Cortex of kidney (tissue), 1 donor: Measurements from ENCODE around the gene TSPAN9.

Experiments used
- DNase-seq: peaks from one replicate; lab custom pipeline; 2025; lab: John Stamatoyannopoulos, UW

Gene TSPAN9

DNA sequence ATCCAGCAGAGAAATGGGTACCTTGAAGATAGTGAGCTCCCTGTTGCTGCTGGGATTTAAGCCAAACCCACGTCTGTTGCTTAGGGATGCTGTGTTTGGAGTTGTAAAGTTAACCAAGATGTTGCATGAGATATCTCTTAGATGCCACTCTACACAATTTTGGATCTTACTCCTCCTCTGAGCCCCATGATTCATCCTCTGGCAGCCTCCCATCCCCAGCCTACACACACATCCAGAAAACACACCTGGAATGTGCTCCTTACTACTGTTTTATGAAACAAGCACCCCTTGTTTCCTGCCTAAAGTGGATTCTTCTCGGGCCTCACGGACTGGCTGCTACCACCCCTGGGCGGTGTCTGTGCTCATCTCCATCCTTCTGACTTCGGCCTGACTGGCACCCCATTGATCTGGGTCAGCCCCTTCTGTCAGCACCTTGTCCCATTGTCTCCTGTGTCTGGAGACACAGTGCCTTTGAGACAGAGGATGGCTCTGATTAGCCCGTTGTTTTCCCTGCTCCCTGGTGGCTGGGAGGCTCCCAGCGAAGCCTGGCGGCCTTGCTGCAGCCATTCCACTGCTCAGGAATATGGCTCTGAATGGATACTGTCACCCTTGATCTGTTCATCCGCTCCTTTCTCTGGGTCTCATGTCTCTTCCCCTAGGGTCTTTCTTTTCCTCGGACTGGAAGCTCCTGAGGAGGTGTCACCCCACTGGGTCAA lies 24.3 kb downstream of the TSPAN9 start:
- no peak for DNase-seq

DNA sequence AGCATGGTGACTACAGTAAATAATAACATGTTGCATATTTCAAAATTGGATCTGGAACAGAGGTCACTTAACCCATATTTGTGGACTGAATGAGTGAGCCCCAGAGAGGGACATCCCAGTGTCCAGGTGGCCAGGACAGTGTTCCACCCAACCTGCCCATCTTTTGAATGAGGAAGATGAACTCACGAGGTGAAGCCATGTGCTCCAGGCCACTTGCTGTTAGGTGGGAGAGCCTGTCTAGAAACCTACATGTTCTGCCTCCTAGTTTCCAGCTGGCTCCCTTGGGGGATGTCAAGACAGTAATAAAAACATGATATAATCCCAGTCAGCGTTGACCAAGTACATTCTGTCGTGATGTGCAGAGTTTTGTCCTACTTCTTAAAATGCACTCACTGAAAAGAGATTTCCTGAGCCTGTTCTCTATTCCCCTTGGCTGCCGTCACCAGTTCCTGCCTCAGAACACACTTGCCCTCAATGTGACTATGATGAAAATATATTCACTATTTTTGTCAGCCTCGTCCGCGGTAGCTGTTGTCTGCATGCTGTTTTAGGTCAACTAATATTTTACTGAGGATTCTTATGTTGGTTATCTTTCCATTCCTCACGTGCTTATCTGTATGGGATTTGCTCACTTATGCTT lies 25.7 kb downstream of the TSPAN9 start:
- DNase-seq: no peak

DNA sequence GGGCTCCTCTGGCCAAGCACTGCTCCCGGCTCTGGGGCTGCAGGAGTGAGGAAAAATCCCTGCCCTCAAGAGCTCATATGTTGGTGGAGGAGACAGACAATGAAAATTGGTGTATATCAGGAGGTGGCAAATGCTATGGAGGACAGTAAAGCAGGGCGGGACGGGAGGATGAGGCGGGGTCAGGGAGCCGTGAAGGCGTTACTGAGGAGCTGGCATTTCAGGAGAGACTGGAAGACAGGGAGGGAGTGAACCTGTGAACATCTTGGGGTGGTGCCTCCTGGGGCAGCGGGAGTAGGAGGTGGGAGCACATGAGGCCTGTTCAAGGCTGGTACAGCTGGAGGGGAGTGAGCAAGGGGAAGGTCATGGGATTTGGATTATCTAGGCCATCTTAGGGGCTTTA lies 26.6 kb downstream of the TSPAN9 start:
- no peak for DNase-seq

DNA sequence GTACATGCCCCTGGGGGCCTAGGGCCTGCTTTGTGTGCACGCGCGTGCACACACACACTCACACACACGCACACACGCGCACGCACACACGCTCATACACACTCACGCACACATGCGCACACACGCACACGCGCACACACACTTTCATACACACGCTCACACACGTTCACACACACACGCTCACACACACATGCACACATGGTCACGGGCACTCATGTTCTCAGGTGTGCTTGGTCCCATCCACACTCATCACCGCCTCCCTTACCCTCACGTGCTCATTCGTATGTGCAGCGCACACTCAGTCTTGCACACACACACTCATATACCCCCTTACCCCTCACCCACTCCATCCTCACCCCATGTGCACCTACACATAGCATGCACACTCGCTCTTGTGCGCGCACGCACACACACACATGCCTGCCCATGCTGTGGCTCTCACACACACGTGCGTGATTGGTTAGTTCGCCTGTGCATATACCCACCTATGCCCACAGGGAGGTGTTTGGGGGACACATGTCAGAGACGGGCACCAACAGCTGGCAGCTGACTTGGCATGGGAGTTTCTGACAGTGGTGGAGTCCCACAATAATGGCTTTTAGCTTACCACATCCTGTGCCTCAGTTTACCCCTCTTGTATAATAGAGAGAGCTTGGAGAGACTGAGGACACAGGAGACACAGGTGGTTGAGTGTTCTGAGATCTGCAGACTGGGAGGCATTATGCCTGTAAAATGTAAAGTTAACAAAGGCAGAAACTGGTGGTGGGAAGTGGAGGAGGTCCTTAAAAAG lies 28.7 kb downstream of the TSPAN9 start:
- DNase-seq: no peak

DNA sequence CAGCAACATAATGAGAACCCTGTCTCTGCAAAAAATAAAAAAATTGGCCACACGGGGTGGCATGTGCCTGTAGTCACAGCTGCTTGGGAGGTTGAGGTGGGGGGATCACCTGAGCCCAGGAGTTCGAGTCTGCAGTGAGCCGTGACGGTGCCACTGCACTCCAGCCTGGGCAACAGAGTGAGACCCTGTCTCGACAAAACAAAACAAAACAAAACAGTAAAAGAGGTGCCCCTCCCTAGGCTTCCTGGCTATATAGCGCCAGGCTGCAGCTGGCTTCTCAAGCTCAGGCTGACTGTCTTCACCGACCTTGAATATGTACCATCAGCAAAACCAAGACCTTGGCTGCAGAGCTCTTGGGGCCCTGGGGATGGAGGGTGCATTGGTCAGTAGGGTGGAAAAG lies 29.4 kb downstream of the TSPAN9 start:
- no peak for DNase-seq

DNA sequence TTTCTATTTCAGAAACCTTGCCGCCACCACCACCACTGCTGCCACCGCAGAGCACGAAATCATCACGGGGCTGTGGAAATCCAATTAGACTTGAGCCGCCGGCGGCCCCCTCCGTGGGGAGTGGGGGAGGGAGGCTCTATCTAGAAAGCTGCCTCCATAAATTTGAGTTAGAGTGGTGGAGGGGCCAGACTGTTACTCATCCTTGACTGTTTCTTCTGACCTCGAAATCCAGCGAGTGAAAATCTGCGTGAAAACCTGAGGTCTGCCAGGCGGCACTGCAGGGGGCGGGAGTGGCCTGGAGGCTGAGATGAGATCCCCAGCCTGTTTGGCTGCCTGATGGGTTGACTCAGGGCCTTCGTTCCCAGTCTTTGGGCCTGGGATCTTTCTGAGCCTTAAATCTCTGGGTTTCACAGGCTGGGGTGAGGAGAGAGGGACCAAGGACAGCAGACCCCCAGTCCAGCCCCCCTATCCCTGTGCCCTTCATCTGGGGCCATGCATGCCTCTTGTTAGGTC lies 29.9 kb downstream of the TSPAN9 start:
- DNase-seq: no peak

DNA sequence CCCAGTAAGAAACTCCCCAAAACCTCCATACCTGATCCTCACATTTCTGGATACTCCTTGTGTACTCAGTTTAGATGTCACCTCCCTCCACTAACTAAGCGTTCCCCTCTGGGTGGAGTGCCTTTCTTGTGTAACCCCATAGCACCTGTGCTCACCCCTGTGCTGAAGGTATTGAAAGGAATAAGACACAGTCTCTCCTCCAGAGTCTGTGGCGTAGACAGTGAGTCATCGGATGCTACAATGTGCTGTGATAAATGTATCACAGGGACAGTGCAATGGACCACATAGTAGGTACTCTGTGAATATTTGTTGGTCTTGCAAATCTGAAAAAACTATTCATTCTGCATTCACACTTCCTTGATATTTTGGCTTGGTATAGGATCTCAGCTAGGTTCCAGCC lies 30.8 kb downstream of the TSPAN9 start:
- DNase-seq: no peak

DNA sequence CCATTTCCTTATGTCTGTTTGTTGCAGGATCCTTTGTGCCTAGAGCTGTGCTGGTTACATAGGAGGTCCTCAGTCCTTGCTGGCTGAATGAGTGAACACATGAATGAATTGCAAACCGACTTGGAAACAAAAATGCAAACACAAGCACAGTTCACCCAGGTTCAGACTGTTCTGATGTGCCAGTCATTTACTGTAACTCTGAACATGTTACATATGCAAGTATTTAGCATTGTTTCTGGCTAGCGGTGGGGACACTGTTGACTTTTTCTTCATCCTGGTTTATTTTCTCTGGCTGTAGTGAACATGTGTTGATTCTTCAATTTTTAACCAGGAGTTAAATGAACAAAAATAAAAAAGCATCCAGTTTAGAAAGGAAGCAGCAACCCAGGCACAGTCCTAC lies 33.4 kb downstream of the TSPAN9 start:
- DNase-seq: no peak

DNA sequence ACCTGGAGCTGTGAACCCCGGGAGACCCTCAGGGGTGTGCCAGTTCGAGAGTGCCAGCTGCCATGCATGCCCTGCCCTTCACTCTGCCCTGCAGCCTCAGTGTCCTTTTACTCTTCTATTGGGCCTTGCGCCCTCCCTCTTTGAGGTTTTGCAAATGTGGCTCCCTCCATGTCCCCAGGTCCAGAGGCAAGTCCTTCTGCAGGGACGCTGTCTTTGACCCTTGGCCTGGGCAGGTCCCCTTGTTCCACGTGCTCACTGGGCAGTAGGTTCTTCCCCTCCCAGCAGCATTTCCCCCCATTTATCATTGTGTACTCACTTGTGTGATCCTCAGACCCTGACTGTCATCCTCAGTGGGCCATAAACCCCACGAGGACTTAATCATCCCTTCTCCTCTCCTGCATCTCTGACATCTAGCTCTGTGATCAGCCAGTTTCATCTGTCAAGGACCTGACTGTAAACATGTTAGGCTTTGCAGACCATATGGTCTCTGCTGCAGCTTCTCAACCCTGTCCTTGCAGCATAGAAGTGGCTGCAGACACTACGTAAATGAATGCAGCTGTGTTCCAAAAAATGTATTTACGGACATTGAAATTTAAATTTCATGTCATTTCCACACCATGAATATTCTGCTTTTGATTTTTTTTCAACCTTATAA lies 36.6 kb downstream of the TSPAN9 start:
- no peak for DNase-seq

DNA sequence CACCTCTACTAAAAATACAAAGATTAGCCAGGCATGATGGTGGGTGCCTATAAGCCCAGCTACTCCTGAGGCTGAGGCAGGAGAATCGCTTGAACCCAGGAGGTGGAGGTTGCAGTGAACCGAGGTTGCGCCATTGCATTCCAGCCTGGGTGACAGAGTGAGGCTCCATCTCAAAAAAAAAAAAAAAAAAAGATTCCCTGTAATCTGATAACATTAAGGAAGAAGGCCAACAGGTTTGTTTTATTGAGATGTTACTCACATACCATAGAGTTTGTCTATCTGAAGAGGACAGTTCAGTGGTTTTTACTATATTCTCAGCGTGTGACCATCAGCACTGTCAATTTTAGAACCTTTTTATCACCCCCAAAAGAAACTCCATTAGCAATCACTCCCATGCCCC lies 37.5 kb downstream of the TSPAN9 start:
- DNase-seq: no peak

DNA sequence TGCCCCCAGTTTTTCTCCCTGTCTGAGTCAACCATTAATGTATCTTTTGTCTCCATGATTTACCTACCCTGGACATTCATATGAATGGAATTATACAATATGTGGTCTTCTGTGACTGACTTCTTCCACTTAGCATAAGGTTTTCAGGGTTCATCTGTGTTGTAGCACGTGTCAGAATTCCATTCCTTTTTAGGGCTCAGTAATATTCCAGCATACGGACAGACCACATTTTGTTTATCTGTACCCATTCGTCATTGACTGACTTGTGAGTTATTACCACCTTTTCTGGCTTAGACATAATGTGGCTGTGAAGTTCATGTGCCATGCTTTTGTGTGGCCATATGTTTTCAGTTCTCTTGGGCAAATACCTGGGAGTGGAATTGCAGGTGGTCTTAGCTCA lies 37.9 kb downstream of the TSPAN9 start:
- DNase-seq: no peak

DNA sequence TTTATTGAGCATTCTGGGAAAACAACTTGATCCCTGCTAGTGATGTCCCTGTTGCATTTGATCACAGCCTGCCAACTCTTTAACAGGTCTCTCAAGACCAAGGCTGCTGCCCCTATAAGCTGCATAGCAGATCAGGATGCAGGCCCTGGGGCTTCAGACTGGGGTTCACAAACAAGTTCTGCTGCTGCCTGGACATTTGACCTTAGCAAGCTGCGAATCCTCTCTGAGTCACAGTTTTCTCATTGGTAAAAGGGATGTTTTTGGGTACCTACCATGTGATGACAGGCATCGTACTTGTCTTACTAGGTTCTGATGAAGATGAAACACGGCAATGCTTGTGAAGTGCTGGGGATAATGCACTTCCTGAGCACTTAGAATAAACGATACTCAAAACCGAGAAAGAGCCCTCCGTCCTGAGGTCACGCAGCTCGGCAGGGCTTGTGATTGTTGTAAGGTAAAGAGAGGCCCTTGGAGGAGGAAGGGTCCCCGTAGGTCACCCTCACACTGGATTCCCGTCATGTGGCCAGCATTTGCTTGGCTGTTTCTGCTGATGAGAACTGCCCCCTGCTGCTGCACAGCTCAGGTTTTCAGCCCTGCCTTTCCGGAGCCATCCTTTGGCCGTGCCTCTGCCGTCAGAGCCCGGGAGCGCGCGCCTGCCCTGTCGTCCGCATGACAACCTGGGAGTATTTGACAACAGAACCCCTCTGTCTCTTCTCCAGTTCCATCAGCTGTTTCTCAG lies 39.1 kb downstream of the TSPAN9 start:
- no peak for DNase-seq

DNA sequence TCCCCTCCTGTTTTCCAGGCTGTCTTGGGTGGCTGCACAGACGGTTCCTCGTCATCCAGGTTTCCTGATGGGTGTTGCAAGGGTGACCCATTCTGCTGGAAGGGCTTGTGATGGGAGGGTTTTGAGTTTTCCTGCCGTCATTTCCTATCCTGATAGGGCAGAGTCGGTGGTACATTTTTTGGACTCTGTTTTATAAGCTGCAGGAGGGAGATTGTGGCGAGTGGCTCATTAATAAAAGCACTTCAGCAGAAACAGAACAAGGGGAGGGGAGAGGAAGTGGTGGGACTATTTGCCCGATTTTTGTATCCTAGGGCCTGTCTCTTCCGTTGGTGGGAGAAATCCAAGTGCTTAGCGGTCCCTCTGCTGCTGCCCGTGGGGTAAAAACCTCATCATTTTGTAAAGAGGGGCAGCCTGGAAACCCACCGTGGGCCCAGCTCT lies 40.0 kb downstream of the TSPAN9 start:
- DNase-seq: no peak

DNA sequence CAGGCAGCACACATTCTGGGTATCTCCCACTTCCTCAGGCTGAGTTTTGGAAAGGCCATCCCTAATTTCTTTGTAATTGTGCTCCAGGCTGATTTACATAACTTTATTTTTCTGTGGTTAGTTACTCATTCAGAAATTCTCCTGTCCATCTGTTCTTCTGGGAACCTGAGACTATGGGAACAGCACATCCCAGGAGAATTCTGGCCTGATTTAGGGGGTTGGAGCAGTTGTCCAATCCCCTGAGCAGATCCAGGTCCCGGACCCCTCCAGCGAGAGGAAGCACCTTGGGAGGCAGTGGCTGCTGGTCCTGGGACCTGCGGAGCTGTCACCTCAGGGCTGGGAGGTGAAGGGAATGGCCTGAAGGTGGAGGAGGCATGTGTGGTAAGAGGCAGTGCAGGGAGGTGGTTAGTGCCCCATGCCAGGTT lies 40.4 kb downstream of the TSPAN9 start:
- no peak for DNase-seq

DNA sequence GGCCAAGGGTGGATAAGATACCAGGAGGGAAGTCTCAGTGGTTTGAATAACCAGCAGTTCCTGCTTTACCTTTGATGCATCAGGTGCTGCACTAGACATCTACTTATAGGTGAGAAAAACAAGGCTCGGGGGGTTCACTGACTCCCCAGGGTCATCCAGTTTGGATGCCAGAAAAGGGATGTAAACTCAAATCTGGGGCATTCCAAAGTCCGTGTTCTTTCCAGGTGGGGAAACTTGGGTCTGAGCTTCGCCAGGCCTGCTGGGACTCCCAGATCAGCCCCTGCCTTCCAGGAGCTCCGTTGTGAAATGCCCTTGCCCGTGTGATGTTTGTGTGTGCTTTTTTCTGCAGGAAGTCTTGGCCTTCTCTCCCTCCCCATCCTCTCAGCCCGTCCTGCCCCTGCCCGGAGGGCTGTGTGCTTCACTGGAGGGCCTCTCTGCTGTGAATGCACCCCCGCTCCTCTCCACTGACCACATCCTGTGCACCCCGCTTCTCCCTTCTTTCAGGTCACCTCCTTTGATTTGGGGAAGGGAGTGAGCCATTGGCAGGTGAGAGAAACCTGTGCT lies 42.1 kb downstream of the TSPAN9 start:
- no peak for DNase-seq

DNA sequence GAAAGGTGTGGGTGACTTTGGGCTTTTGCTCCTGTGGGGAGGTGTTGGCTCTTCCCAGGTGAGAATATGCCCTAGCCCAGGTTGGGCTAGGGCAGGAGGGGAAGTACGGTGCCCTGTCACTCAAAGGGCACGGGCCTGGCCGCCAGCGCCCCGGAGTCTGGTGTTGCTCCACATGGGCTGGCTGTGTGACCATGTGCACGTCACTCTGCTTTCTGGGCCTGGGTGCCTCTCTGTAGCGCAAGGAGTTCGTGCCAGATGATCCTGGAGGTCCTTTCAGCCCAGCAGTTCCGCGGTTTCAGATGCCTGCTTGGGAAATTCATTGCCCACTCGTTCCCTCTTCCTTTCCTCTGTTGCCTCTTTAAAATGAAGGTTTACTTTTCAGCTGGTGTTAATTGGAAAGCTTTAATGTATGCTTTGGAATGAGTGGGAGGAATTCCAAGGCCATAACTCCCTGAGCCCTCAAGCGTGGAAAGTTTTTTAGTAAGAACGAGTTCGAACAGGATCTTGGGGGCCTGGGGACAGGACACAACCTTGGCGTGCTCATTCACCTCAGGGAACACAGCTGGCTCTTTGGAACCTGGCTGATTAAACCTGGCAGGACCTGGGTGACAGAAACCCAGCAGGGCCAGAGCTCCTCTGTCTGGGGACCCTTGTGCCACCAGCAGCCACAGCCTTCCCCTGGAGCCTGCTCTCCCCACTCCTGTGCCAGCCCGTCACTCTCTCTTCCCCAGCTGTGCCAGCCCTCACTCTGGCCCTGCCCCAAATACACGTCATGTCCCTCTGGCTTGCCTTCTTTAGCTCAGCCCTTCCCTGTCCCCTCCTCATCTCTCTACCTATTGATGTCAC lies 42.8 kb downstream of the TSPAN9 start:
- no peak for DNase-seq

DNA sequence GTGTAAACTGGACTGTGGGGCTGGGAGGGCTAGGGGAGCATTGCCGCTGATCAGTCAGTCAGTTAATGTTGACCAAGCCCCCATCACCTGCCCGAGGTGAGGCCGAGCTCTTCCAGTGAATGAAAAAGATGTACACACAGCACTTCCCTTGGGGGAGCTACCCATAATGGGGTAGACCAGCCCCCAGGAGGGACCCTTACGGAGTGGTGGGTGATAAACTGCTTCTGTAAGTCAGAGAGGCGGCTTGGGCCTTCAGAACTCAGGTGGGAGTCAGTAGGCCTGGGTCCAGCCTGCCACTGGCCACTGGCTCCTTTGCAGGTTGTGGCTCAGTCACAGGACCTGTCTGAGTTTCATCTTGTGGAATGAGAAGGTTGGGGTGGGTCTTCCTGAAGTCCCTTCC lies 43.5 kb downstream of the TSPAN9 start:
- no peak for DNase-seq

DNA sequence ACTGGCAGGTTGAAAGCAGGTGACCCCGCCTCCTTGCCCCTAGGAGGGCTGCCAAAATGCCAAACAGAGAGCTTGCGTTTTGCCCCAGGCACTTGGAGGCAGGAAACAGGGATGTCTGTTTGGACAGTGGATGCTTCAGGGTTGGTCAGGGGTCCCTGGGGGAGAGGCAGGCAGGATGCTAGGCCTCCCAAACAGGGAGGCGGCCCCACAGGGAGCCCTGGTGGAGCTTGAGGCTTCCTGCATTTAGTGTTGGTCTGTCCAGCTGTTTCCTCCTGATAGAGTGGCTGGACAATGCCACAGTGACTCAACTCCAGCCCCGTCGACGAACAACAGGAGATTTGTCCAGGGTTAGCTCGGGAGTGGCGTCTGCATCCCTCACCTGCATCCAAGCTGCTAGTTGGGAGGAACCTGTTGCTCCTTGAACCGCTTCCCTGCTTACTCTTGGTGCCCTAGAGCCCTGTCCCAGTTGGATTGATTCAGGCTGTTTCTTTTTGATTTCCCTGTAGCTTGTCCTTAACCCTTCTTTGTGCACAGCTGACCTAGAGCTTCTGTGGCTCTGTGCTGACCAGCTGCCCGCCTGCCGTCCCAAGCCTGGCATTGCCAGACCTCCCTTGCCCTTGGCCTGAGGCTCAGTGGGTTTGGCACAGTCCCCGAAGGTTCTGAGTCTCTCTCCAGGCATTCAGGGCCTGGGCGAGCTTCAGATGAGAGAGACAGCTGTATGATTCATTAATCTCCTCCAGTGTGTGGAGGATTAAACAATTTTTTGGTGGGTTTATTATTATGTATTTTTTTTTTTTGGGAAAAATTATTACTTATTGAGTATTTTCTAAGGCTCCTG lies 45.9 kb downstream of the TSPAN9 start:
- no peak for DNase-seq

DNA sequence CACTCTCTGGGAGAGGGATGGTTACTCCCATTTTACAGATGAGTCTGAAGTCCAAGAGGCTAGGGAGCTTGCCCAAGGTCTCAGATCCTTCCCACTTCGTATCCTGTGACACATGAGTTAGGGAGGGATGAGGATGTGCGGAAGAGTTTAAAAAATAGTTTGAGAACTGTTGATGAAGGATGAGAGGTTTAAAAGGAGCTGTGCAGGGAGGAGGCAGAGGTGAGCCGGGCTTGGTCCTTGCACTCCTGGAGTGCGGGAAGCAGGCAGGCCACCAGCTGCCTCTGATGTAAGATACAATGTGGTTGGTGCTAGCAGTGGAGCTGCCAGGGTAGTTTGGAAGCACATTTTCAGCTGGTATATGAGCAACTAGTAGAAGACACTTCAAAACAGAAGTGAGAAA lies 46.5 kb downstream of the TSPAN9 start:
- no peak for DNase-seq
